Measurements from ENCODE around the gene NR1H2. TPM values are rescaled to one million over a fixed set of nuclear protein-coding genes. Genes with fewer than 3 reads are reported as not detected.

NR1H2 gene
- total RNA-seq, 4 donors from 2014 or later, result 73.5 to 93.5 (median 82.0) TPM

- TF ChIP-seq CTCF (IDR thresholded peaks at IDR 0.05), result no peak
- ATAC-seq (ENCODE audit: low FRiP score) (no peak), DNase-seq (ENCODE audit: low spot score) (no peak)
These were observed 799 bp downstream of the NR1H2 start for GRCh38 chr19:50377051-50377461.

GRCh38 chr19:50377517-50377916, 1.3 kb downstream of the NR1H2 start:
- ATAC-seq (ENCODE audit: low FRiP score) (no peak), DNase-seq (ENCODE audit: low spot score) (no peak)
- no peak for TF ChIP-seq CTCF (IDR thresholded peaks at IDR 0.05)

GRCh38 chr19:50378169-50378862, 2.1 kb downstream of the NR1H2 start:
- TF ChIP-seq CTCF (IDR thresholded peaks at IDR 0.05), result no peak
- DNase-seq (ENCODE audit: low spot score) (no peak), ATAC-seq (ENCODE audit: low FRiP score) (no peak)

GRCh38 chr19:50378863-50379236, 2.6 kb downstream of the NR1H2 start:
- ATAC-seq (ENCODE audit: low FRiP score), result no peak
- no peak for DNase-seq (ENCODE audit: low spot score)
- TF ChIP-seq CTCF (IDR thresholded peaks at IDR 0.05), result no peak

- TF ChIP-seq CTCF (IDR thresholded peaks at IDR 0.05), result no peak
- ATAC-seq (ENCODE audit: low FRiP score), result no peak
These were observed 3.3 kb downstream of the NR1H2 start for GRCh38 chr19:50379602-50380001.

GRCh38 chr19:50380137-50380536, 3.9 kb downstream of the NR1H2 start:
- ATAC-seq (ENCODE audit: low FRiP score), result no peak
- no peak for TF ChIP-seq CTCF (IDR thresholded peaks at IDR 0.05)

More at GRCh38 chr19:50379602-50380001, 3.3 kb downstream of the NR1H2 start:
- DNase-seq (ENCODE audit: low spot score), result no peak

GRCh38 chr19:50380751-50381151, 4.5 kb downstream of the NR1H2 start:
- no peak for TF ChIP-seq CTCF (IDR thresholded peaks at IDR 0.05)
- DNase-seq (ENCODE audit: low spot score) (no peak), ATAC-seq (ENCODE audit: low FRiP score) (no peak)

More at GRCh38 chr19:50380137-50380536, 3.9 kb downstream of the NR1H2 start:
- no peak for DNase-seq (ENCODE audit: low spot score)
